NCI-H2081 treated with DMSO at 0.1 percent for 48 hours (cell line): ENCODE measurements around the gene OPN3.

Source experiments
- DNase-seq: peaks from one replicate; lab custom pipeline; 2025; lab: John Stamatoyannopoulos, UW

The OPN3 gene

DNA sequence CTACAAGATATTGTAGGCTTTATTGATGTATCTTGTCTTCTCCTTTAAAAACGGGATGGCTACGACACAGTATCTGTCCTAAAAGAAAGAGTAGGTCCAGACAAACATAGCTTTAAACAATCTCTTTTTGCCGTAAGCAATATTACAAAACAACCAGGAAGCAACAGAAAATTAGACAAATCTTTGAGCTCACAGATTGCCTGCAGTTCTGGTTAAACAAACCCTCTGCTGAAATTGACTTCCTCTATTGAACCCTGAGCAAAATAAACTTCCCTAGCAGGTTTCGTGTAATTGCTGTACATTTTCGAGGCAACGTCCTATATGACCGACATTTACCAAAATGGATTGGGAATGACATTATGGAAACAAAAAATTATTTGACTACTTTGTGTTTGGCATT, 50.6 kb downstream of the OPN3 start:
- peak; percentile 20 for DNase-seq

DNA sequence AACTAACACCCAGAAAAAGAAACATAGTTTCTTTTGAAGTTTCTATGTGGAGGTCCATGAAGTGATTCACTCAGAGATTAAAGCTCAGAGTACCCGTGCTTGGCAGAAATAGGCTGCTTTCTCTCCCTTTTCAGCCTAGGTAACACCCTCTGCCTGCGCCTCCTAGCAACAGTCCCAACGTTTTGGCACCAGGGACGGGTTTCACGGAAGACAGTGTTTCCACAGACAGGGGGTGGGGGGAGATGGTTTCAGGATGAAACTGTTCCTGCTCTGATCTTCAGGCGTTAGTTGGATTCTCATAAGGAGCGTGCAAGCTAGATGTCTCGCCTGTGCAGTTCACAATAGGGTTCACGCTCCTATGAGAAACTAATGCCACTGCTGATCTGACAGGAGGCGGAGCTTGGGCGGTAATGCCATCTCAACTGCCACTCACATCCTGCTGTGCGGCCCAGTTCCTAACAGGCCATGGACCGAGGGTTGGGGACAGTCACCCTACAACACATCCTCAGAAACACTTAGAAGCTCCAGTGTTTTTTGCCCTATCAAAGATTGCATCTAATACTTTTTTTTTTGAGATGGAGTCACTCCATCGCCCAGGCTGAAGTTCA, 53.2 kb downstream of the OPN3 start:
- DNase-seq = no peak

DNA sequence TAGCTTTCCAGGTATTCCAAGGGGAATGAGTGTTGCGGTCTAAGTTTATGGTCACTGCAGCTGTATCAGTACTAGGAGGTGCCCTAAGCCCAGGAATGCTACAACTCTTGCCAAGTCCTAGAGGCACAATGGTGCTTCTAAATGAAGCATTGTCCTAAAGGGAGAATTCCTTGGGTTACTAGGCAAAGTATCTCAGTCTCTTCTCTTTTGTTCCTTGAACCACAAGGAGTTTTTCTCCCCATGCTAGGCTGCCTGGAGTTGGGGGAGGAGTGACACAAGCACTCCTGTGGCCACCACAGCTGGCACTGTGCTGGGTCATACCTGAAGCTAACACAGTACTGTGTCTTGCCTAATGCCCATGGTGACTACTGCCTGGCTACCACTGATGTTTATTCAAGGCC, 57.2 kb downstream of the OPN3 start:
- DNase-seq = no peak

DNA sequence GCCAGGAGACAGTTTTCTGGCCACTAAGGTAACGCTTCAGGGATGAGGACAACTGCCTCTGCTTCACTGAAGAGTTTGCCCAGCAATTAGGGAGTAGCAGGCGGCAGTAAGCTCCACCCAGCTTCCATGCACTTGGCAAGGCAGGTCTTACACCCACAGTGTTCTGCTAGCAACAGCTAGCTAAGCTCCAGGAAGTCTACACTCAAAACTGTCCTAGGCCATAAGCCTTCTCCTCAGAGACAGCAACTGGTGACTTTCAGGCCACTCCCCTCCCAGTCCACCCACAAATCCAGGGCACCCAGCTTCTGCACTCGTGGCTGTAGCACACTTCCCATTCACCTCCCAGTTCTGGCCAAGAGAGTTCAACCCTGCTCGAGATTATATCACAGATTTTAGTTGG, 60.7 kb downstream of the OPN3 start:
- no peak for DNase-seq

DNA sequence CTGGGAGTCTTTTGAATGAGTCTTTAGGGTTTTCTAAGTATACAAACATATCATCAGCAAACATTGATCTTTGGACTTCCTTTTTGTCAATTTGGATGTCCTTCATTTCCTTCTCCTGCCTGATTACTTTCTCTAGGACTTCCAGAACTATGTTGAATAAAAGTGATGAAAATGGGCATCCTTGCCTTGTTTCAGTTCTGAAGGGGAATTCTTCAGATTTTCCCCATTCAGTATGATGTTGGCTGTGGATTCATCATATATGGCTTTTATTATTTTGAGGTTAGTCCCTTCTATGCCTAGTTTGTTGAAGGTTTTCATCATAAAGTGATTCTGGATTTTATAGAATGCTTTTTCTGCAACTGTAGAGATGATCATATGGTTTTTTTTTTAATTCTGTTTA, 66.0 kb downstream of the OPN3 start:
- DNase-seq = no peak

GRCh38 chr1:241569848-241570247, 70.3 kb downstream of the OPN3 start:
- no peak for DNase-seq

DNA sequence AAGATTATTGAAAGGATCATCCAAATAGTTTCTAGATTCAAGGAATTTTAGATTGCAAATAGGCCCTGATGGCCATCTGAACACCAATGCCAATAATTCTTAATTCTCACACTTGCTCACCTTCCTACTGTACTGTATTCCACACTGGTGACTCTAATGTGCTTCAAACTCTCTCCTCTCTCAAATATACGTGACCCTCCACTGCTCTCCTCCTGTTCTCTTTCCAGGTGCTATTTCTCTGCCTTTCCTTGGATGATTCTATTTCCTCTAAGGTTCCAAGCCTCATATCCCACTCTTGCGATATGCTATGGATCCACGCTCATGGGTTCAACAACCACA, 79.4 kb downstream of the OPN3 start:
- no peak for DNase-seq

GRCh38 chr1:241560146-241560848, 79.9 kb downstream of the OPN3 start:
- DNase-seq = no peak

DNA sequence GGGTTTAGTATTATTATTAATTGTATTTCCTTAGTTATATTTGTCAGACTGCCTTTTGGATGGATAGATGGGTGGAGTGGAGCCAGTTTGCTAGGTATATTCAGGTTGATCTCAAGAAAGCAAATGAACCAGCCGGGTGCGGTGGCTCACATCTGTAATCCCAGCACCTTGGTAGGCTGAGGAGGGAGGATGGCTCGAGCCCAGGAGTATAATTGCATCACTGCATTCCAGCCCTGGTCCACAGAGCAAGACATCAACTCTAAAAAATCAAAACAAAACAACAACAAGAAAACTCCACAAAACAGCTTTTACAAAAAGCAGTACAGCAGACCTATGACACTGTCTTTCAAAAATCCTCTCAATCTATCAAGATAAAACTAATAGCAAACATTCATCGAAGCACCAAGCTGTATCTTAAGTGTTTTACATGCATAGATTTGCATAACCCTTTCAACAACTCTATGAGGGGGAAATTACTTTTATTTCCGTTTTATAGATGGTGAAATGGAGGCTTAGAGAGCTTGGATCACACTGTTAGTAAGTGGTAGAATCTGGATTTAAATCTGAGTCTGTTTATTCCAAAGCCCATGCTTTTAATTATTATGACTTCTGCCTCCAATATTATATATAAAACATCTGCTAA, 82.5 kb downstream of the OPN3 start:
- no peak for DNase-seq

DNA sequence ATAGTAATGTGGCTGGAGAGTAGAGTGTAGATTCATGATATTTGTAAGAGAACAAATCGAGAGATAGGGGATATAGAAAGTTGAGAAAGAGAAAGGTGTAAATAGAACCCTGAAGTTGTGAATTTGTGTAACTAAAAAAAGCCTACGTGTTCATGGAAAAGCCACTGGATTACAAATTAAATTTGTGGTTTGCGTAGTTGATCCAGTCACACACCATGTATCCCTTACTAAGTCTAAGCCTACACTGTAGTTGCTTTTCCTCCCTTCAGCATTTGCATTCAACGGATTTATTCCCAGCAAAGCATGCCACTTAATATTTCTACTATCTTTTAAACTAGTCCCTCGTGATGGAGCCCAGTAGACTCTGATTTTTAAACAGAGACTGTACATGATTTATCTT, 83.1 kb downstream of the OPN3 start:
- no peak for DNase-seq

DNA sequence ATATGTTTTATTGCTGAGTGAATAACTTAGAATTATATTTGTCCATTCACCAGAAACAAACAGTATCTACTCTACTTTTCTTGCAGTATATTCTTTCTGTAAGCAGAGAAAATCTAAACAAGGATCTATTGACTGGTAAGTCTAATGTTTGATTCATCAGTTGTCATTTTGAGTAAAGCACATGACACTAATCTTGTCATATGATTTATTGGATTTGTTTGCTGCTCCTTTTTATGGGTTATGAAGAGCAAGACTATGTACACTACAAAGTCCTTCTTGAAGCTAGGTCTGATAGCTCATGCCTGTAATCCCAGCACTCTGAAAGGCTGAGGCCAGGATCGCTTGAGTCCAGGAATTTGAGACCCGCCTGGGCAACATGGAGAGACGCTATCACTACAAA, 84.6 kb downstream of the OPN3 start:
- DNase-seq = no peak

DNA sequence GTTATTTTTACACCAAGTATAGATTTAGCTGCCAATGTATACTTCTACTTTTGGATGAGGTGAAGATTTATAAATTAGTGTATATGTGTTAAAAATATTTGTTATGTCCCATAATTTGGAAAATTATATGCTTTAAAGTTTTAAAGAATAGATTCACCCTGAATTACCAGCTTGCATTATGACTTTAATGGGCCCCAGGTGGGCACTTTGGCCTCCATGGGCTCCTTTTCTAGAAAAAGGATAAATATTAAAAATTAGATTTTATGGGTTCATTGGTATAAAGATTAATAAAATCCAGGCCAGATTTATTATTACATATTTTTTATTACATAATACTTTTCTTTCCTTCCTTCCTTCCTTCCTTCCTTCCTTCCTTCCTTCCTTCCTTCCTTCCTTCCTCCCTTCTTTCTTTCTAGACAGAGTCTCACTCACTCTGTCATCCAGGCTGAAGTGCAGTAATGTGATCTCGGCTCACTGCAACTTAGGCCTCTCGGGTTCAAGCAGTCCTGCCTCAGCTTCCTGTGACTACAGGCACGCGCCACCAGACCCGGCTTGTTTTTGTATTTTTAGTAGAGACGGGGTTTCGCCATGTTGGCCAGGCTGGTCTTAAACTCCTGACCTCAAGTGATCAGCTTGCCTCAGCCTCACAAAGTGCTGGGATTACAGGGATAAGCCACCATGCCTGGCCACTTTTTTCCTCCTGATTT, 86.1 kb downstream of the OPN3 start:
- DNase-seq = no peak

- DNase-seq = no peak
Observed at GRCh38 chr1:241551759-241552638, 88.2 kb downstream of the OPN3 start.

DNA sequence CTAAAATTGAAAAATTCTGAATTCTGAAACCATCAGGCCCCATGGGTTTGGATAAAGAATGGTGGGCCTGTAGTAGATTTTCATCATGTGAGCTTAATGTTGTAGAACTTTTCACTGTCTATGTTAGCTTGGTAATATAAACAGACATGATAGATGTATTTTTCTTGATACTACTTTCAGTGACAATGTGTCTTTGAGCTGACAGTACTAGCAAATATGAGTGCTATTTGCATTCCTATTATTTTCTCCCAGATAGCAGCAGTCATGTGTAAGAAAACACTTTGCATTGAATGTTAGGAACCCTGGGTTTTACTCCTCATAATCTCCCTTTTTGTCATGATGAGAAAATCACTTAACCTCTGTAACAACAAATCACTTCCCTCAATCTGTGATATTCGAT, 89.9 kb downstream of the OPN3 start:
- DNase-seq = no peak

DNA sequence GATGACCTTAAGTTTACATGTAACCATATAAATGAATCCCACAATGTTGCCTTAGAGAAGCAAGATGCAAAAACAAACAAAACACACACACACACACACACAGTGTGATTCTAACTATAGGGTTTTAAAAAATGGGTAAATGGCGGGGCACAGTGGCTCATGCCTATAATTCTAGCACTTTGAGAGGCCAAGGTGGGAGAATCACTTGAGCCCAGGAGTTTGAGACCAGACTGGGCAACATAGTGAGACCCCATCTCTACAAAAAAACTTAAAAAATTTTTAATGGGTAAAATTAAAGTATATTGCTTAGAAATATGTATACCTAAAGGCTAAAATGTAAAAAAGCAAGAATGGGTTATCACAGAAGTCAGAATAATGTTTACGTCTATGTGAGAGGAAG, 92.2 kb downstream of the OPN3 start:
- DNase-seq = no peak
